ENCODE measurements around the gene ENOX1.

DNA sequence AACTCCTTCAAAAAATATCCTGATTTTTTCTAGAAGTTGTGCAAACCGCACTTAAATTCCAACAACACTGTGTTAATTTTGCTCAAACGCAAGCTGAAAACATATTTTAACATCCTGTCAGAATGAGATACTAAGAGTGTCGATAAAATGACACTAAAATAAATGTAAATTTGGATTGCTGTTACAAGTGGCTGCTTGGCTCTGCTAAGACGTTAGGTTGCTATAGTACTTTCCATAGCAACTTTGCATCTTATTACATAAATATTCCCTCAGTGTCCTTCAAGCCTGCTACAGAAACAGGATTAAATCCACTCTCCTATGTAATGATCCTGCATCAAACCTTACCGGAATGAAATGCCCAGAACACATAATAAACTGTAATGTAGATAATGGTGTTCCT is 471.2 kb downstream of the ENOX1 start:
- TF ChIP-seq POLR2AphosphoS5 (IDR thresholded peaks at IDR 0.05; ENCODE audit: borderline replicate concordance, low read depth, low read length): no peak
- no peak for TF ChIP-seq EZH2 (IDR thresholded peaks at IDR 0.05)
- no peak for TF ChIP-seq FOXP2 (optimal IDR thresholded peaks at IDR 0.05; ENCODE audit: control extremely low read depth, extremely low read length, insufficient read depth)

Data from SK-N-MC (cell line).